Kidney (tissue), 14 donors: Measurements from ENCODE around the gene ACTBL2. TPM values are rescaled to one million over a fixed set of nuclear protein-coding genes. Genes with fewer than 3 reads are reported as not detected.
"Not testable (repeated sequence)": the region's sequence is repeated elsewhere in the genome, so short reads cannot be mapped to it uniquely, and the experiment has no call there.

Experiments used
- DNase-seq, 5 donors: peaks; one replicate each; pipeline ENCODE4 v3.0.0-alpha.2; 2013 to 2020
- FAIRE-seq: peaks from 2 replicates; lab custom pipeline; 2012; peaks lifted over from hg19 to GRCh38; lab: Jason Lieb, UNC
- H3K27ac ChIP-seq, 2 donors: one replicate each; pipeline ENCODE4 v1.7.0; 2013; ENCODE audit warnings: low read depth in 2 of 2, low read length in 2 of 2, inconsistent platforms in 1 of 2
- H3K27me3 ChIP-seq: one replicate; pipeline ENCODE4 v1.7.1; 2013; ENCODE audit warnings: low read length, inconsistent platforms; ENCODE audit not compliant: control insufficient read depth, insufficient read depth
- H3K36me3 ChIP-seq, 3 donors: one replicate each; pipeline versions ENCODE4 v1.7.0 to v1.7.1; 2013; ENCODE audit warnings: low read length in 3 of 3, control low read depth in 1 of 3, inconsistent platforms in 1 of 3; ENCODE audit not compliant: insufficient read depth in 3 of 3, control insufficient read depth in 2 of 3
- H3K4me1 ChIP-seq, 3 donors: one replicate each; pipeline versions ENCODE4 v1.7.0 to v1.7.1; 2013; ENCODE audit warnings: low read length in 3 of 3, inconsistent platforms in 1 of 3, low read depth in 1 of 3; ENCODE audit not compliant: control insufficient read depth in 2 of 3, insufficient read depth in 2 of 3
- H3K4me3 ChIP-seq, 3 donors: one replicate each; pipeline versions ENCODE4 v1.7.0 to v1.8.1; 2013; ENCODE audit warnings: low read length in 3 of 3, control low read depth in 1 of 3, inconsistent platforms in 1 of 3
- H3K9ac ChIP-seq, 3 donors: one replicate each; pipeline versions ENCODE4 v1.7.0 to v1.7.1; 2013; ENCODE audit warnings: low read length in 3 of 3, control low read depth in 1 of 3, inconsistent platforms in 1 of 3
- H3K9me3 ChIP-seq, 3 donors: one replicate each; pipeline versions ENCODE4 v1.7.0 to v1.7.1; 2013; ENCODE audit warnings: low read length in 3 of 3, control low read depth in 1 of 3, inconsistent platforms in 1 of 3; ENCODE audit not compliant: control insufficient read depth in 2 of 3, insufficient read depth in 1 of 3
- intact Hi-C: fragments of 100-400 bp; cut with DNase I; formaldehyde crosslinking; loops from one replicate; pipeline ENCODE4 v1.11.1; 2022
- polyA plus RNA-seq: library from polyadenylated mRNA; stranded (reverse); fragments of 350-450 nt; fragmentation: Illumina TruSeq; extraction: RNeasy Lipid Tissue Mini Kit (QIAGEN cat#74804); gene quantifications from one replicate; pipeline ENCODE4 v1.2.3, GENCODE V29; 2014; ENCODE audit warnings: low read depth, low replicate concordance; ENCODE audit not compliant: insufficient read depth
- total RNA-seq: library from RNA; stranded (reverse); fragmentation: NEBNext Ultra II Directional; extraction: Animal tissue kit (Norgen Biotek cat#: 25700); gene quantifications from one replicate; pipeline ENCODE4 v1.2.1, GENCODE V29; 2021
- TF ChIP-seq, protein P1 (sequence below): IDR thresholded peaks from 3 replicates; pipeline ENCODE4 v1.5.1; 2012; ENCODE audit warnings: mild to moderate bottlenecking, moderate library complexity, borderline replicate concordance; ENCODE audit not compliant: insufficient read depth; ENCODE audit errors: extremely low read depth
- donor health status: control.
- donor health status: control.
- donor health status: control.
- donor health status: control.
- donor health status: control.
- donor health status: DM: yes; HTN: yes; CAD: no.
- donor health status: Normal renal cell carcinoma (clear cell type).

The ACTBL2 gene
- total and polyA plus RNA-seq, 2 donors from 2014 or later = 0.13 TPM; not detected in 1

- no peaks in the 10 kb centered on the region for H3K4me1 ChIP-seq
- FAIRE-seq (no peak), DNase-seq (peak in 1 of 5 donors; percentile 71)
- H3K9ac ChIP-seq = no peak overlapping the region
- H3K27ac ChIP-seq = no peak overlapping the region
- H3K36me3 ChIP-seq = no peaks in the 10 kb centered on the region
- H3K27me3 ChIP-seq = no peaks in the 10 kb centered on the region
- no peaks in the 10 kb centered on the region for H3K9me3 ChIP-seq
- TF ChIP-seq, protein P1, sequence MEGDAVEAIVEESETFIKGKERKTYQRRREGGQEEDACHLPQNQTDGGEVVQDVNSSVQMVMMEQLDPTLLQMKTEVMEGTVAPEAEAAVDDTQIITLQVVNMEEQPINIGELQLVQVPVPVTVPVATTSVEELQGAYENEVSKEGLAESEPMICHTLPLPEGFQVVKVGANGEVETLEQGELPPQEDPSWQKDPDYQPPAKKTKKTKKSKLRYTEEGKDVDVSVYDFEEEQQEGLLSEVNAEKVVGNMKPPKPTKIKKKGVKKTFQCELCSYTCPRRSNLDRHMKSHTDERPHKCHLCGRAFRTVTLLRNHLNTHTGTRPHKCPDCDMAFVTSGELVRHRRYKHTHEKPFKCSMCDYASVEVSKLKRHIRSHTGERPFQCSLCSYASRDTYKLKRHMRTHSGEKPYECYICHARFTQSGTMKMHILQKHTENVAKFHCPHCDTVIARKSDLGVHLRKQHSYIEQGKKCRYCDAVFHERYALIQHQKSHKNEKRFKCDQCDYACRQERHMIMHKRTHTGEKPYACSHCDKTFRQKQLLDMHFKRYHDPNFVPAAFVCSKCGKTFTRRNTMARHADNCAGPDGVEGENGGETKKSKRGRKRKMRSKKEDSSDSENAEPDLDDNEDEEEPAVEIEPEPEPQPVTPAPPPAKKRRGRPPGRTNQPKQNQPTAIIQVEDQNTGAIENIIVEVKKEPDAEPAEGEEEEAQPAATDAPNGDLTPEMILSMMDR = no peak
- intact Hi-C loops = no loop called here
- no peak overlapping the region for H3K4me3 ChIP-seq
These were observed 6.0 kb downstream of the ACTBL2 start for GRCh38 chr5:57476601-57477056.

DNA sequence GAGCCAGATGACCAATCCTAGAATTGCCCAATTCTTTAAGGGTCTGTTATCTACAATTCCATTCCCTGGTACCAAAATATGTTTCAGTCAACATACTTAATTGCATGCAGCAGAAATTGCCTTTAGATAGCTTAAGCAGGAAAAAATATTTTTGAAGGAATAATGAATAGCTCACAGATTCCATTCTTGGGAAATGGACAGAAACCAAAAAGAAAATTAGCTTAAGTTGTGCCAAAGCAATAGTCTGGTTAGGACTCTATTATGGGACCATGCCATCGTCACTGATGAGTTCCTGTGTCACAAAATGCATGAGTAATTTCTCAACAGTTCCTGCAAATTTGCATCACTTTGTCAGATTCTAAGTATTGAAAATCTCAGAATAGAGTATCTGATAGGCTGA is 12.3 kb downstream of the ACTBL2 start:
- H3K9me3 ChIP-seq = no peaks in the 10 kb centered on the region
- TF ChIP-seq, protein P1 = no peak
- intact Hi-C loops = no loop called here
- no peaks in the 10 kb centered on the region for H3K27me3 ChIP-seq
- H3K4me3 ChIP-seq = no peak overlapping the region
- H3K4me1 ChIP-seq = no peaks in the 10 kb centered on the region
- H3K9ac ChIP-seq = no peak overlapping the region
- DNase-seq (no peak), FAIRE-seq (no peak)
- no peaks in the 10 kb centered on the region for H3K36me3 ChIP-seq
- no peak overlapping the region for H3K27ac ChIP-seq

DNA sequence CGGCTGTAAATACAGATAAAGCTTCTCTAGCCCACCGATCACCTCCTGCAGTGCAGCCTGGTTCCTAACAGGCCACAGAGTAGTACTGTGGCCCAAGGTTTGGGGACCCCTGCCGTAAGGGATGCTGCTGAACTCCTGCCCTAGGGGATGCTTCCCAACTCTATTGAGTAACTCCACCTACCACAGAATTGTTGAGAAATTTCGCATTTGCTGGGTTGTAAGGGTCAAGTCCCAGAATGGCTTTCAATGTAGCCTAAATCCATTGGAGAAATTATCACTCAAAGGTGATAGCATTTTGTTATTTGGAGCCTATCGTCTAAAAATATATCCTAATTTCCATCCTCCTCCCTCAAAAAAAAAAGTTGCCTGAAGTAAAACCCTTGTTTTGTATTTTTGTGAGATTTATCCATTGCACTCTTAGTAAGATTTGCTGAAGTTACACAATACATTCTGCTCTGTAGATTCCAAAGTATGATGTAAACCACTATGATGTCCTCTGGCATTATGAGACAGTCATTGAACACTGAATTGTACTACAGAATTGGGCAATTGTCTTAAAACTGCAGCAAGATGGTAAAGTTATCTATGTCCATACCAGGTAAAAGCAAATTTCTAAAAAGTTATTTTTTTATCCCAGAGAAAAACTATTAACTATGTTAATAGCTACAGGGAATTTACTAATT is 14.0 kb downstream of the ACTBL2 start:
- H3K27me3 ChIP-seq = no peaks in the 10 kb centered on the region
- no peak for DNase-seq
- no peak overlapping the region for H3K9ac ChIP-seq
- no peak for FAIRE-seq
- H3K9me3 ChIP-seq = no peaks in the 10 kb centered on the region
- H3K4me3 ChIP-seq = no peak overlapping the region
- TF ChIP-seq, protein P1 = no peak
- H3K36me3 ChIP-seq = no peaks in the 10 kb centered on the region
- no peaks in the 10 kb centered on the region for H3K4me1 ChIP-seq
- intact Hi-C loops = no loop called here
- H3K27ac ChIP-seq = no peak overlapping the region

- Histone ChIP-seq H3K9ac (no peak overlapping the region), H3K27ac (no peak overlapping the region), H3K4me3 (no peak overlapping the region), H3K27me3 (no peaks in the 10 kb centered on the region), H3K36me3 (no peaks in the 10 kb centered on the region), H3K4me1 (no peaks in the 10 kb centered on the region), H3K9me3 (no peaks in the 10 kb centered on the region)
- TF ChIP-seq, protein P1 = no peak
- no peak for FAIRE-seq
- intact Hi-C loops = no loop called here
- DNase-seq = no peak
These were observed 16.1 kb downstream of the ACTBL2 start for GRCh38 chr5:57466544-57466943.

DNA sequence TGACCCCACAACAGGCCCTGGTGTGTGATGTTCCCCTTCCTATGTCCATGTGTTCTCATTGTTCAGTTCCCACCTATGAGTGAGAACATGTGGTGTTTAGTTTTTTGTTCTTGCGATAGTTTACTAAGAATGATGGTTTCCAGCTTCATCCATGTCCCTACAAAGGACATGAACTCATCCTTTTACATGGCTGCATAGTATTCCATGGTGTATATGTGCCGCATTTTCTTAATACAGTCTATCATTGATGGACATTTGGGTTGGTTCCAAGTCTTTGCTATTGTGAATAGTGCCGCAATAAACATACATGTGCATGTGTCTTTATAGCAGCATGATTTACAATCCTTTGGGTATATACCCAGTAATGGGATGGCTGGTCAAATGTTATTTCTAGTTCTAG is 22.6 kb downstream of the ACTBL2 start:
- H3K4me3 ChIP-seq, H3K27ac ChIP-seq, H3K9me3 ChIP-seq, H3K27me3 ChIP-seq, H3K36me3 ChIP-seq, H3K4me1 ChIP-seq, DNase-seq, FAIRE-seq, intact Hi-C loops, H3K9ac ChIP-seq: not testable (repeated sequence)
